Measurements from ENCODE around the gene PLCL2.

Gene PLCL2

DNA sequence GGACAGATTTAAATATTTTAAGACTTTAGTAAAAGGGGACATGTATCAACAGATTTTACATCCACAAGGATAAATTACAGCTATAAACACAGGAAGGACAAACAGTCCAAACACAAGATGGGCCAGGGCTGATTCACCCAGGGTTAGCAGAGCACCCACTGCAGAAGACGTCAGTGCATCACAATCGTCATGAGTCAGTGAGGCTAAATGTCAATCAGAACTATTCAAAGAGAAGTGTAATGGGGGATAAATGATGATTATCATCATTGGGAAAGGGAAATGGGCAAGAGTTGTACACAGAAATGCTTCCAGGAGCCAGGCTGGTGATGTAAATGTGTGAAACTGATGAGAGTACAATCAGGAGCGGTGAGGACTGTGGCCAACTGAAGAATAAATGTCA, 226.8 kb downstream of the PLCL2 start:
- H3K27ac ChIP-seq, result no peak overlapping the region
- no peak overlapping the region for H3K4me3 ChIP-seq
- TF ChIP-seq, protein P1, sequence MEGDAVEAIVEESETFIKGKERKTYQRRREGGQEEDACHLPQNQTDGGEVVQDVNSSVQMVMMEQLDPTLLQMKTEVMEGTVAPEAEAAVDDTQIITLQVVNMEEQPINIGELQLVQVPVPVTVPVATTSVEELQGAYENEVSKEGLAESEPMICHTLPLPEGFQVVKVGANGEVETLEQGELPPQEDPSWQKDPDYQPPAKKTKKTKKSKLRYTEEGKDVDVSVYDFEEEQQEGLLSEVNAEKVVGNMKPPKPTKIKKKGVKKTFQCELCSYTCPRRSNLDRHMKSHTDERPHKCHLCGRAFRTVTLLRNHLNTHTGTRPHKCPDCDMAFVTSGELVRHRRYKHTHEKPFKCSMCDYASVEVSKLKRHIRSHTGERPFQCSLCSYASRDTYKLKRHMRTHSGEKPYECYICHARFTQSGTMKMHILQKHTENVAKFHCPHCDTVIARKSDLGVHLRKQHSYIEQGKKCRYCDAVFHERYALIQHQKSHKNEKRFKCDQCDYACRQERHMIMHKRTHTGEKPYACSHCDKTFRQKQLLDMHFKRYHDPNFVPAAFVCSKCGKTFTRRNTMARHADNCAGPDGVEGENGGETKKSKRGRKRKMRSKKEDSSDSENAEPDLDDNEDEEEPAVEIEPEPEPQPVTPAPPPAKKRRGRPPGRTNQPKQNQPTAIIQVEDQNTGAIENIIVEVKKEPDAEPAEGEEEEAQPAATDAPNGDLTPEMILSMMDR (IDR thresholded peaks at IDR 0.05), result no peak
- DNase-seq (ENCODE audit: low spot score), result no peak

GRCh38 chr3:17115186-17115585, 230.4 kb downstream of the PLCL2 start:
- no peak overlapping the region for H3K4me3 ChIP-seq
- TF ChIP-seq, protein P1 (IDR thresholded peaks at IDR 0.05), result no peak
- H3K27ac ChIP-seq, result no peak overlapping the region
- DNase-seq (ENCODE audit: low spot score), result no peak

DNA sequence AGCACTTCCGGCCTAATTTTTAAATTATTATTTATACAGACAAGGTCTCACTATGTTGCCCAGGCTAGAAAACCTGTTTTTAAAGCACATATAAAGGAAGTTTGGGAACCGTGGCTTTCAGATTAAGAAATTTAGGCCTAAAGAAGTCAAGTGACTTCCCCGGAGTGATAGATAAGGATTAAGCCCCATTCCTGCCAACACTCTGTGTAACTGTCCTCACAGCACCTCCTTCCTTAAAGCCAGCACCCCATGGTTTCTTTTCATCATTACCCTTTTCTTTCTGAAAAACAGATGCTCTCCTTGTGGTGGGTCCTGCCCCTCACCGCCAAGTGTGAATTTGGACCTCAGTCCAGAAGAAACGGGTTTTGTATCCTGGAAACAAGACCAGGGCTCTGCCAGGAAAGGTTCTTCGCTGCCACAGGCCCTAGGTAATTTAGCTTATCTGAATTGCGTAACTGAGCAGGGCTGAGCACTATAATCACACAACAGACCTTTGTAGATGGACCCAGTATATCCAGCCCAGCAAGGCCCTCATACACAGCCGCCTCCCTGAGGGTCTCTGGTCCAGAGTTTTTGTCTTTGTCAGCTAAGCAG, 231.3 kb downstream of the PLCL2 start:
- TF ChIP-seq, protein P1 (IDR thresholded peaks at IDR 0.05), result no peak
- no peak for DNase-seq (ENCODE audit: low spot score)

DNA sequence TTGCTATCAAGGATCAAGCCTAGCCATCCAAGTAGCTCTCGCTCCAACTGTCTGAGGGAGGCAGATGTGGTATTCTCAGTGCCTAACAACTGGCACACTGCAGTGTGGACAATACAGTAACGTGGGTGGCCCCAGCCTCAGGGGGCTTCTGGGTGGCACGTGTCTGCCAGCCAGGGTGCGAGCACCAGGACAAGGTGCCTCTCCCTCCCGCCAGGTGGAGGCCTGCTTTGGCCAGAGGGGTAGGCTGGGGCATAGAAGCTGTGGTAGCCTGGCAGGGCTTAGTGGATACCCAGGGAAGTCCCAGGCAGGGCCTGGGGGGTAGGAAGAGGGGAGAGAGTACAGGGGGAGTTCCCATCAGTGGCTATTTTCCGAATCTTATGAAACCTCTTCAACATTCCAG, 234.0 kb downstream of the PLCL2 start:
- no peak overlapping the region for H3K27ac ChIP-seq
- TF ChIP-seq, protein P1 (IDR thresholded peaks at IDR 0.05), result no peak
- no peak for DNase-seq (ENCODE audit: low spot score)
- H3K4me3 ChIP-seq, result no peak overlapping the region

More for the DNA sequence above, 231.3 kb downstream of the PLCL2 start:
- Histone ChIP-seq H3K4me3 (no peak overlapping the region), H3K27ac (no peak overlapping the region)

- no peak overlapping the region for H3K4me3 ChIP-seq
- H3K27ac ChIP-seq, result no peak overlapping the region
- DNase-seq (ENCODE audit: low spot score), result no peak
- TF ChIP-seq, protein P1 (IDR thresholded peaks at IDR 0.05), result no peak
These were observed 234.7 kb downstream of the PLCL2 start for GRCh38 chr3:17119201-17120072.

DNA sequence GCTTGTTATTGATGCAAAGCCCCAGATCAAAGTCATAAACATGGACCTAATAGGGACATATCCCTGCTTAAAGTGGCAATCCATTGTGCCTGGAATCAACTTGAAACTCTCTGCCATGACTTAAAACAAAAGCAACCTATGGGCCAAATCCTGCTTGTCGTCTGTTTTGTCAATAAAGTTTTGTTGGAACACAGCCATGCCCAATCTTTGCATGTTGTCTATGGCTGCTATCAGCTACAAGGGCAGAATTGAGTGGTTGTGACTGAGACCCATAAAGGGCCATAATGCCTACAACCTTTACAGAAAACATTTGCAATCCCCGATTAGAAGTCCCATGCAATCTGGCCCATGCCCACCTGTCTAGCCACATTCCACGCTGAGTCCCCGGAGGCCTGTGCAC, 235.4 kb downstream of the PLCL2 start:
- DNase-seq (ENCODE audit: low spot score), result no peak
- no peak overlapping the region for H3K27ac ChIP-seq
- H3K4me3 ChIP-seq, result no peak overlapping the region
- TF ChIP-seq, protein P1 (IDR thresholded peaks at IDR 0.05), result no peak

GRCh38 chr3:17121336-17121735, 236.6 kb downstream of the PLCL2 start:
- no peak overlapping the region for H3K4me3 ChIP-seq
- no peak for DNase-seq (ENCODE audit: low spot score)
- no peak overlapping the region for H3K27ac ChIP-seq
- TF ChIP-seq, protein P1 (IDR thresholded peaks at IDR 0.05), result no peak
